K562 (cell line): Measurements from ENCODE around the gene AASS. TPM values are rescaled to one million over a fixed set of nuclear protein-coding genes. Genes with fewer than 3 reads are reported as not detected.

Experiments
- ATAC-seq: fragments of 200-7000 bp; cut with Tn5 transposase; 3 replicates; pipeline ENCODE4 v1.9.1; 2020; ENCODE audit warnings: moderate library complexity
- BruUV-seq: library from RNA; stranded (reverse); fragments of 400-500 nt; replicated peaks from 2 replicates; lab custom pipeline; 2021; lab: Mats Ljungman, UMichigan
- CTCF ChIA-PET: fragments of 300-600 bp; formaldehyde crosslinking; extraction: SDS; loops from one replicate; lab custom pipeline; 2021; ENCODE audit warnings: low intra/inter-chr PET ratio; lab: Yijun Ruan, JAX
- POLR2A ChIA-PET: fragments of 300-600, 350-650 bp; sonication (Branson Sonifier 250); formaldehyde crosslinking; extraction: SDS; loops from one replicate; lab custom pipeline; 2021; ENCODE audit warnings: antibody characterized with exemption, inconsistent platforms; lab: Yijun Ruan, JAX
- DNase-seq, 4 experiments: peaks; one replicate each; pipeline versions ENCODE4 v3.0.0 to v3.0.0-alpha.2; 2011 to 2018; ENCODE audit warnings: low spot score in 3 of 4, mixed read lengths in 3 of 4; ENCODE audit errors: extremely low read depth in 1 of 4
- FAIRE-seq: peaks from 2 replicates; lab custom pipeline; 2011; peaks lifted over from hg19 to GRCh38; lab: Jason Lieb, UNC
- H2AFZ ChIP-seq: 2 replicates; pipeline ENCODE4 v1.6.0; 2011; ENCODE audit warnings: low read depth, low read length, control low read depth, inconsistent platforms
- H3K27ac ChIP-seq: fragments of 200-600 bp; 3 replicates; pipeline ENCODE4 v1.8.0; 2011; ENCODE audit warnings: low read depth, mild to moderate bottlenecking, control low read depth, inconsistent platforms, low read length, moderate library complexity, mixed read lengths; ENCODE audit errors: extremely low read depth
- H3K27me3 ChIP-seq, 2 experiments: fragments of 300-600 bp in 1 of 2; 2 replicates in 1 of 2; 3 replicates in 1 of 2; pipeline versions ENCODE4 v1.6.0 to v1.8.0; 2011; ENCODE audit warnings: inconsistent platforms in 2 of 2, low read length in 2 of 2, mild to moderate bottlenecking in 1 of 2, mixed read lengths in 1 of 2, moderate library complexity in 1 of 2; ENCODE audit not compliant: control insufficient read depth in 2 of 2, insufficient read depth in 2 of 2
- H3K36me3 ChIP-seq: fragments of 300-600 bp; 3 replicates; pipeline ENCODE4 v1.8.0; 2011; ENCODE audit warnings: mild to moderate bottlenecking, low read length, inconsistent platforms; ENCODE audit not compliant: control insufficient read depth, insufficient read depth
- H3K4me1 ChIP-seq, 2 experiments: fragments of 200-600 bp in 1 of 2; replicated peaks in 1 of 2; 2 replicates in 1 of 2; 3 replicates in 1 of 2; pipeline versions ENCODE4 v1.5.1 to v1.8.0; 2011; ENCODE audit warnings: inconsistent platforms in 2 of 2, low read length in 2 of 2, mild to moderate bottlenecking in 1 of 2, mixed read lengths in 1 of 2, moderate library complexity in 1 of 2; ENCODE audit not compliant: control insufficient read depth in 2 of 2, insufficient read depth in 2 of 2
- H3K4me2 ChIP-seq: 2 replicates; pipeline ENCODE4 v1.6.1; 2011; ENCODE audit warnings: low read length, control low read depth, inconsistent platforms, mixed read lengths; ENCODE audit not compliant: insufficient read depth
- H3K4me3 ChIP-seq: fragments of 200-600 bp; sonication (generic), shearing (Covaris generic); 2 replicates; pipeline ENCODE4 v1.5.1; 2016; ENCODE audit warnings: control low read depth, inconsistent platforms
- H3K79me2 ChIP-seq: fragments of 200-600 bp; 3 replicates; pipeline ENCODE4 v1.8.0; 2011; ENCODE audit warnings: low read length, inconsistent platforms; ENCODE audit not compliant: control insufficient read depth, insufficient read depth
- H3K9ac ChIP-seq, 2 experiments: 2 replicates each; pipeline versions ENCODE4 v1.6.0 to v1.6.1; 2011; ENCODE audit warnings: low read depth in 2 of 2, low read length in 2 of 2, control low read depth in 1 of 2, inconsistent platforms in 1 of 2, mild to moderate bottlenecking in 1 of 2, mixed read lengths in 1 of 2; ENCODE audit not compliant: insufficient read depth in 1 of 2
- H3K9me1 ChIP-seq: one replicate; pipeline ENCODE4 v1.6.0; 2011; ENCODE audit warnings: inconsistent platforms, mild to moderate bottlenecking, low read length, moderate library complexity; ENCODE audit not compliant: control insufficient read depth, insufficient read depth
- H3K9me3 ChIP-seq: replicated peaks from 2 replicates; pipeline ENCODE4 v1.5.1; 2011; ENCODE audit warnings: low read depth, low read length, inconsistent platforms; ENCODE audit not compliant: control insufficient read depth, insufficient read depth
- H4K20me1 ChIP-seq: replicated peaks from 2 replicates; pipeline ENCODE4 v1.6.1; 2011; ENCODE audit warnings: low read length, inconsistent platforms, mixed read lengths; ENCODE audit not compliant: control insufficient read depth, insufficient read depth
- FOS ChIP-seq: IDR thresholded peaks from 3 replicates; pipeline ENCODE4 v1.6.1; 2011; ENCODE audit not compliant: insufficient read length; ENCODE audit errors: extremely low read depth
- HOXB6 ChIP-seq: fragments of 250-450 bp; sonication (Bioruptor Pico); IDR thresholded peaks from 2 replicates; pipeline ENCODE4 v1.5.1; 2022; ENCODE audit warnings: mild to moderate bottlenecking, borderline replicate concordance
- JUND ChIP-seq, 2 experiments: IDR thresholded peaks; 2 replicates in 1 of 2; 3 replicates in 1 of 2; pipeline ENCODE4 v1.6.1; 2011; ENCODE audit warnings: borderline replicate concordance in 2 of 2, low read depth in 2 of 2, low read length in 2 of 2, improper control_type of control experiment in 1 of 2, missing biosample characterization in 1 of 2, missing genetic modification characterization in 1 of 2, missing genetic modification reagents in 1 of 2
- NUFIP1 ChIP-seq: fragments of 450-650 bp; IDR thresholded peaks from 2 replicates; pipeline ENCODE4 v1.6.1; 2018; ENCODE audit not compliant: partially characterized antibody
- SMAD3 ChIP-seq: fragments of 450-650 bp; formaldehyde crosslinking; conservative IDR thresholded peaks from 2 replicates; pipeline ENCODE4 v1.4.0; 2020; ENCODE audit warnings: mild to moderate bottlenecking
- SMAD4 ChIP-seq: fragments of 250-450 bp; sonication (Bioruptor Pico); conservative IDR thresholded peaks from 2 replicates; pipeline ENCODE4 v1.8.0; 2021; ENCODE audit warnings: inconsistent platforms, mild to moderate bottlenecking, moderate library complexity
- SMARCC2 ChIP-seq: fragments of 450-650 bp; IDR thresholded peaks from 2 replicates; pipeline ENCODE4 v1.6.1; 2017; ENCODE audit warnings: antibody characterized with exemption, moderate library complexity, mild to moderate bottlenecking, low read depth
- STAG1 ChIP-seq: sonication (generic); formaldehyde crosslinking; IDR thresholded peaks from 2 replicates; pipeline ENCODE4 v1.5.0; 2020; ENCODE audit warnings: missing genetic modification reagents, borderline replicate concordance
- TAF9B ChIP-seq: fragments of 450-650 bp; IDR thresholded peaks from 2 replicates; pipeline ENCODE4 v1.6.1; 2018; ENCODE audit warnings: mild to moderate bottlenecking; ENCODE audit not compliant: partially characterized antibody
- TGIF2 ChIP-seq: sonication (generic); formaldehyde crosslinking; IDR thresholded peaks from 2 replicates; pipeline ENCODE4 v1.8.1; 2022; ENCODE audit warnings: mild to moderate bottlenecking, missing genetic modification reagents, moderate library complexity
- TSC22D4 ChIP-seq: fragments of 450-650 bp; IDR thresholded peaks from 2 replicates; pipeline ENCODE4 v1.6.1; 2016; ENCODE audit warnings: missing genetic modification characterization, missing biosample characterization, control low read depth
- ZBED1 ChIP-seq: IDR thresholded peaks from 2 replicates; pipeline ENCODE4 v1.6.1; 2014
- ZBTB8A ChIP-seq: fragments of 450-650 bp; IDR thresholded peaks from 2 replicates; pipeline ENCODE4 v1.6.1; 2018; ENCODE audit warnings: mild to moderate bottlenecking, moderate library complexity; ENCODE audit not compliant: partially characterized antibody
- ZNF24 ChIP-seq: fragments of 450-650 bp; IDR thresholded peaks from 2 replicates; pipeline ENCODE4 v1.6.1; 2016
- ZNF780A ChIP-seq: fragments of 250-450 bp; sonication (Bioruptor Pico); IDR thresholded peaks from 2 replicates; pipeline ENCODE4 v1.5.0; 2021; ENCODE audit warnings: mild to moderate bottlenecking
- WGBS: fragments of 100-300 bp; shearing (Covaris generic); methylation state at CpG from one replicate; pipeline ENCODE4 v1.1.6; 2016; ENCODE audit warnings: low coverage, mixed read lengths; ENCODE audit not compliant: insufficient coverage; ENCODE audit errors: missing lambda C conversion rate; 5-methylcytosine and 5-hydroxymethylcytosine counted together
- in situ Hi-C: fragments of 300-500 bp; cut with MboI; formaldehyde crosslinking; loops from 4 replicates; pipeline ENCODE4 v1.15.0; 2018; ENCODE audit warnings: inconsistent platforms, mixed read lengths
- intact Hi-C: fragments of 100-400 bp; cut with micrococcal nuclease; formaldehyde crosslinking; loops from 2 replicates; pipeline ENCODE4 v1.14.2; 2022
- polyA plus RNA-seq, 8 experiments: library from polyadenylated mRNA; depleted of rRNA in 4 of 8; stranded (reverse) in 5 of 8; unstranded in 3 of 8; fragments of >200 nt; fragmentation: Nextera tagmentation in 2 of 8; fragmentation: Illumina TruSeq in 1 of 8; extraction: Ambion mirVana in 2 of 8; extraction: Trizol in 1 of 8; gene quantifications; 2 replicates each; pipeline versions ENCODE4 v1.2.1 to v1.2.3, GENCODE V29; 2011 to 2014; ENCODE audit warnings: inconsistent platforms in 1 of 8, missing spikeins in 1 of 8
- total RNA-seq, 7 experiments: library from RNA; depleted of rRNA in 6 of 7; stranded (reverse); fragments of >200 nt in 6 of 7; fragmentation: Illumina TruSeq in 2 of 7; extraction: Trizol in 2 of 7; gene quantifications; 2 replicates each; pipeline versions ENCODE4 v1.2.1 to v1.2.3, GENCODE V29; 2011 to 2021; ENCODE audit warnings: low replicate concordance in 1 of 7
- TF ChIP-seq, protein P1 (sequence below): fragments of 450-650 bp; formaldehyde crosslinking; IDR thresholded peaks from 2 replicates; pipeline ENCODE4 v1.4.0; 2020; ENCODE audit warnings: mild to moderate bottlenecking, moderate library complexity
- TF ChIP-seq, protein P2 (sequence below): sonication (generic); formaldehyde crosslinking; IDR thresholded peaks from 2 replicates; pipeline ENCODE4 v1.8.0; 2022; ENCODE audit warnings: mild to moderate bottlenecking, missing genetic modification reagents
- TF ChIP-seq, protein P3 (sequence below): fragments of 250-450 bp; sonication (Bioruptor Pico); IDR thresholded peaks from 2 replicates; pipeline ENCODE4 v1.4.0; 2020; ENCODE audit warnings: mild to moderate bottlenecking

AASS gene
- total and polyA plus RNA-seq, 9 of the 15 experiments (the other 6 are each of a cell fraction or from before 2014, with no cell fraction given) = 0.04 to 0.38 (median 0.07) TPM; not detected in 6

DNA sequence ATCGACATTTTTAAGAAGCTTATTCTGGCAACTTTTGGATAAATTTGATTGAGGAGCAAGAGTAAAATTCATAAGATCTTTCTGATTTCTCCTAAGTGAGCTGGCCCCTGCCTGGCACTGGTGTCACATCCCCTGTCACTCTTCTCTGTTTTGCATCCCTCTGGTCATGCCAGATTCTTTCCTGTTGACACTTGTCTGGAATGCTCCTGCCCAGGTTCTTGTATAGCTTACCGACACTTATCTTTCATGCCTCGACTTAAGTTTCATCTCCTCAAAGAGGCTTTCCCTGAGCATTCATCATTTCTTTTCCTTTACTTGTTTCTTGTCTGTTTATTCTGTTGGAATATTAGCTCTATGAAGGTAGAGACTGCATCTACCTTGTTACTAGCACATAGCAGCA is 22.2 kb upstream of the AASS start:
- ATAC-seq (no peak), FAIRE-seq (no peak), DNase-seq (no peak)
- H4K20me1 ChIP-seq = no peaks in the 10 kb centered on the region
- no TSS peak for BruUV-seq
- POLR2A ChIA-PET = interaction anchor here (0.6 kb wide), 1 partner anchor 573 kb away, joined by 5 read pairs; no protein-coding TSS in a partner anchor
- no peak overlapping the region for H3K4me2 ChIP-seq
- no peak overlapping the region for H3K9ac ChIP-seq
- no peaks in the 10 kb centered on the region for H3K9me1 ChIP-seq
- H3K9me3 ChIP-seq = 0 out of 2 replicates have a peak, but pooled peaks cover 2% of the 10 kb centered on the region
- no peak overlapping the region for H3K4me3 ChIP-seq
- CTCF ChIA-PET = no interaction called here
- intact Hi-C loops (no loop called here), in situ Hi-C loops (no loop called here)
- no peaks in the 10 kb centered on the region for H3K36me3 ChIP-seq
- H3K4me1 ChIP-seq = no peaks in the 10 kb centered on the region
- no peak overlapping the region for H2AFZ ChIP-seq
- WGBS = 0% methylated on average over 3 of the region's 3 CpGs
- no peak overlapping the region for H3K27ac ChIP-seq
- TF ChIP-seq HOXB6 (CRISPR knock-in tag) = no peak
- TF ChIP-seq ZNF24 = no peak
- TF ChIP-seq ZNF780A = no peak
- no peak for TF ChIP-seq STAG1 (CRISPR knock-in tag)
- no peak for TF ChIP-seq SMAD3 (CRISPR knock-in tag)
- no peak for TF ChIP-seq FOS
- TF ChIP-seq ZBTB8A = no peak
- TF ChIP-seq TGIF2 (CRISPR knock-in tag) = no peak
- TF ChIP-seq TSC22D4 (tag) = no peak
- no peak for TF ChIP-seq TAF9B
- no peak for TF ChIP-seq SMAD4
- TF ChIP-seq, protein P1, sequence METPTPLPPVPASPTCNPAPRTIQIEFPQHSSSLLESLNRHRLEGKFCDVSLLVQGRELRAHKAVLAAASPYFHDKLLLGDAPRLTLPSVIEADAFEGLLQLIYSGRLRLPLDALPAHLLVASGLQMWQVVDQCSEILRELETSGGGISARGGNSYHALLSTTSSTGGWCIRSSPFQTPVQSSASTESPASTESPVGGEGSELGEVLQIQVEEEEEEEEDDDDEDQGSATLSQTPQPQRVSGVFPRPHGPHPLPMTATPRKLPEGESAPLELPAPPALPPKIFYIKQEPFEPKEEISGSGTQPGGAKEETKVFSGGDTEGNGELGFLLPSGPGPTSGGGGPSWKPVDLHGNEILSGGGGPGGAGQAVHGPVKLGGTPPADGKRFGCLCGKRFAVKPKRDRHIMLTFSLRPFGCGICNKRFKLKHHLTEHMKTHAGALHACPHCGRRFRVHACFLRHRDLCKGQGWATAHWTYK = no peak
- no peak for TF ChIP-seq NUFIP1
- no peak for TF ChIP-seq ZBED1
- TF ChIP-seq, protein P2, sequence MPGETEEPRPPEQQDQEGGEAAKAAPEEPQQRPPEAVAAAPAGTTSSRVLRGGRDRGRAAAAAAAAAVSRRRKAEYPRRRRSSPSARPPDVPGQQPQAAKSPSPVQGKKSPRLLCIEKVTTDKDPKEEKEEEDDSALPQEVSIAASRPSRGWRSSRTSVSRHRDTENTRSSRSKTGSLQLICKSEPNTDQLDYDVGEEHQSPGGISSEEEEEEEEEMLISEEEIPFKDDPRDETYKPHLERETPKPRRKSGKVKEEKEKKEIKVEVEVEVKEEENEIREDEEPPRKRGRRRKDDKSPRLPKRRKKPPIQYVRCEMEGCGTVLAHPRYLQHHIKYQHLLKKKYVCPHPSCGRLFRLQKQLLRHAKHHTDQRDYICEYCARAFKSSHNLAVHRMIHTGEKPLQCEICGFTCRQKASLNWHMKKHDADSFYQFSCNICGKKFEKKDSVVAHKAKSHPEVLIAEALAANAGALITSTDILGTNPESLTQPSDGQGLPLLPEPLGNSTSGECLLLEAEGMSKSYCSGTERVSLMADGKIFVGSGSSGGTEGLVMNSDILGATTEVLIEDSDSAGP (CRISPR knock-in tag) = no peak
- no peak for TF ChIP-seq JUND (IDR thresholded peaks at IDR 0.05; ENCODE audit: borderline replicate concordance, low read depth, low read length)
- no peak for TF ChIP-seq JUND (tag; IDR thresholded peaks at IDR 0.05; ENCODE audit: borderline replicate concordance, low read depth, low read length)
- TF ChIP-seq, protein P3, sequence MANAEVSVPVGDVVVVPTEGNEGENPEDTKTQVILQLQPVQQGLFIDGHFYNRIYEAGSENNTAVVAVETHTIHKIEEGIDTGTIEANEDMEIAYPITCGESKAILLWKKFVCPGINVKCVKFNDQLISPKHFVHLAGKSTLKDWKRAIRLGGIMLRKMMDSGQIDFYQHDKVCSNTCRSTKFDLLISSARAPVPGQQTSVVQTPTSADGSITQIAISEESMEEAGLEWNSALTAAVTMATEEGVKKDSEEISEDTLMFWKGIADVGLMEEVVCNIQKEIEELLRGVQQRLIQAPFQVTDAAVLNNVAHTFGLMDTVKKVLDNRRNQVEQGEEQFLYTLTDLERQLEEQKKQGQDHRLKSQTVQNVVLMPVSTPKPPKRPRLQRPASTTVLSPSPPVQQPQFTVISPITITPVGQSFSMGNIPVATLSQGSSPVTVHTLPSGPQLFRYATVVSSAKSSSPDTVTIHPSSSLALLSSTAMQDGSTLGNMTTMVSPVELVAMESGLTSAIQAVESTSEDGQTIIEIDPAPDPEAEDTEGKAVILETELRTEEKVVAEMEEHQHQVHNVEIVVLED (CRISPR knock-in tag) = no peak
- TF ChIP-seq SMARCC2 = no peak
- H3K79me2 ChIP-seq = no peaks in the 10 kb centered on the region
- H3K27me3 ChIP-seq = no peaks in the 10 kb centered on the region
